ENCODE measurements around the gene COL23A1.

DNA sequence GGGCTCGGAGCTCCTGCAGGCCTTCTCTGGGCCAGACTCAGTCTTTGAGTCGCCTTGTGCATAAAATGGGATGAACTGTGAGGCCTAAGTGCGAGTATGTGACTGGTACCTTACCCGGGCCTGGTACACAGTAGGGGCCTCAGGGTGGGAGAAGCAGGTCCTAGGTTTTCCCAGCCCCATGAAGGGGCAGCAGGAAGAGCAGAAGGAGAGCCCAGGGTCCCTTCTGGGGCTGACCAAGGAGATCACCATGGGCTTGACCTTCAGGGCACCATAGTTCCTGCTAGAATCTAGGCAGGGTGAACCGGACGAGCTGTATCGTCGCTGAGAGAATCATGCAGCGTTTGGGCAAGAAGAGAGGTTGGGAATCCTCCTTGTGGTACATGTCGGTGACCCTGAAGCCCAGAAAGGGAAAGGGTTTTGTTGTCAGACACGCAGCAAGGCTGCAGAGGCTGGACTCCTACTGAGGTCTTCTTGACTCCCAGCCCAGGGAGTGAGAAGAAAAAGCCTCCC lies 357.2 kb downstream of the COL23A1 start:
- TF ChIP-seq, protein P1, sequence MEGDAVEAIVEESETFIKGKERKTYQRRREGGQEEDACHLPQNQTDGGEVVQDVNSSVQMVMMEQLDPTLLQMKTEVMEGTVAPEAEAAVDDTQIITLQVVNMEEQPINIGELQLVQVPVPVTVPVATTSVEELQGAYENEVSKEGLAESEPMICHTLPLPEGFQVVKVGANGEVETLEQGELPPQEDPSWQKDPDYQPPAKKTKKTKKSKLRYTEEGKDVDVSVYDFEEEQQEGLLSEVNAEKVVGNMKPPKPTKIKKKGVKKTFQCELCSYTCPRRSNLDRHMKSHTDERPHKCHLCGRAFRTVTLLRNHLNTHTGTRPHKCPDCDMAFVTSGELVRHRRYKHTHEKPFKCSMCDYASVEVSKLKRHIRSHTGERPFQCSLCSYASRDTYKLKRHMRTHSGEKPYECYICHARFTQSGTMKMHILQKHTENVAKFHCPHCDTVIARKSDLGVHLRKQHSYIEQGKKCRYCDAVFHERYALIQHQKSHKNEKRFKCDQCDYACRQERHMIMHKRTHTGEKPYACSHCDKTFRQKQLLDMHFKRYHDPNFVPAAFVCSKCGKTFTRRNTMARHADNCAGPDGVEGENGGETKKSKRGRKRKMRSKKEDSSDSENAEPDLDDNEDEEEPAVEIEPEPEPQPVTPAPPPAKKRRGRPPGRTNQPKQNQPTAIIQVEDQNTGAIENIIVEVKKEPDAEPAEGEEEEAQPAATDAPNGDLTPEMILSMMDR (optimal IDR thresholded peaks at IDR 0.05 in 1 of 3, IDR thresholded peaks at IDR 0.05 in 1 of 3, conservative IDR thresholded peaks at IDR 0.05 in 1 of 3; ENCODE audit: extremely low read depth in 1 of 3, insufficient read depth in 2 of 3, low read length in 3 of 3), result no peak
- TF ChIP-seq EZH2 (IDR thresholded peaks at IDR 0.05; ENCODE audit: low read length), result no peak
